HG03460 (cell line): ENCODE results near the gene KATNAL2.
"Not testable (repeated sequence)": the region's sequence is repeated elsewhere in the genome, so short reads cannot be mapped to it uniquely, and the experiment has no call there.

ENCODE experiments used
- ATAC-seq: cut with Tn5 transposase; IDR thresholded peaks from one replicate; pipeline ENCODE4 v1.9.1; 2021; ENCODE audit not compliant: unreplicated experiment

Gene KATNAL2

GRCh38 chr18:46920653-46921052 lies 3.3 kb downstream of the KATNAL2 start:
- ATAC-seq, result no peak

- no peak for ATAC-seq
These were observed 22.0 kb downstream of the KATNAL2 start for GRCh38 chr18:46939337-46939963.

- ATAC-seq, result no peak
These were observed 22.7 kb downstream of the KATNAL2 start for GRCh38 chr18:46939998-46940571.

DNA sequence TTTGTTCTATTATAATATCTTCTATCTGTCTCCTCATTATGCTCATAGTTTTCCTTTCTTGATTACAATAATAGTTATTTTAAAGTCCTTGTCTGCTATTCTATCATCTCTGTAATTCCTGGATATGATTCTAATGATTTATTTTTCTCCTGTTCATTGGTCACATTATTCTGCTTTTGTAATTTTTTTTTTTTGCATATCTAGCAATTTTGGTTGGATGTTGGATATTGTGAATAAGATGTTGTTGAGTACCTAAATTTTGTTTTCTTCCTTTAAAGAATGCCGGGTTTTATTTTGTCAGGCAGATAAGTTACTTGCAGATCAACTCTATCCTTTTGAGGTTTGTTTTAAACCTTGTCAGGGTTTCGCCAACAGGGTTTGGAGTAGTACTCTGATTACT lies 25.2 kb downstream of the KATNAL2 start:
- ATAC-seq, result no peak

DNA sequence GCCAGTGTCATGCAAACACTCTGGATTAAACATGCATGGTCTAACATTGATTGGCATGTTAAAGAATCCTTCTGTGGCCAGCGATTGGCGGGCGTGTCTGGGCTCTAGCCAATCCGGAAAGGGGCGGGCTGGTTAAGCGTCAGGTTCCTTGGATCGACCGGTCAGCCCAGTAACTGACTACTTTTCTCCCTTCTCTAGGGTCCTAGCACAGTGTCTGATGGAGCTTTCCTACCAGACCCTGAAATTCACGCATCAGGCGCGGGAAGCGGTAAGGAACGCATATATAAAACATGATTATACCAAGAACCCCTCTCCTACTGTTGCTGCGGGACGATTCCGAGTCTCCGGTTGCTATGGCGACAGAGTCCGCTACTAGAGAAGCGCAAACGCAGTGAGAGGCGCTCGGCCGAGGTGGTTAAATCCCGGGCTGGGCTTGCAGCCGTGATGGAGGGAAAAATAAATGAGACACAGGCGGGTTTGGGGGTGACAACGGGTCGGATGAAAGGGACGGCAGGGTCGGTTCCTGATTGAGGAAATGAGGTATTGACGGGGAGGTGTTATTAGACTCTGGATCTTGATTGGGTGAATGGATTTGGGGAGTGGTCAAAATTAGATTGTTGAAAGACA lies 29.4 kb downstream of the KATNAL2 start:
- peak; percentile 98 for ATAC-seq

DNA sequence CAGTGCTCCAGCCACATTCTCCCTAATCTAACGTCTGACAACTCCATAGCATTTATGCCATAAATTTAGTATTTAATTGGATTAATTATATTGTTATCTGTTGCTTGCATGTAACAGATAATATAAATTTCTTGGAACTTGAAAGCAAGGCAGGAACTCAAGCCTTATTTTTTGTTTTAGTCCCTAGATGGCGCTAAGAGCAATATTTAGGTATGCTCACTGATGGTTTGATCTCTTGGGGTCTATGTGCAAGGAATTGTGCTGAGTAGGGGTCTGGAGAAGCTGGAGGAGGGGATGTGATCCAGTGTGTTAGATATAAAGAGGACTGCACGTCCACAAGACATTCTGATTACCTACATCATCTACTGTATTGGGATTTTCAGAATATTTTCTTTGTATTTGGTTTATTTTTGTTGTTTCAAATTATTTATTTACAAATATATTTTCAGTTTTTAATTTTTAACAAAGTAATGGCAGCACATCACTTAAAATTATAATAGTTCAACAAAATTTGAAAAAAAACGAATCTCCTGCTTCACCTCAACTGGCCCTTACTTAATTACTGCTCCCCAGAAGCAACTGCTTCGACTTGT lies 32.8 kb downstream of the KATNAL2 start:
- ATAC-seq, result no peak

GRCh38 chr18:46953195-46953594 lies 35.8 kb downstream of the KATNAL2 start:
- ATAC-seq, result no peak

DNA sequence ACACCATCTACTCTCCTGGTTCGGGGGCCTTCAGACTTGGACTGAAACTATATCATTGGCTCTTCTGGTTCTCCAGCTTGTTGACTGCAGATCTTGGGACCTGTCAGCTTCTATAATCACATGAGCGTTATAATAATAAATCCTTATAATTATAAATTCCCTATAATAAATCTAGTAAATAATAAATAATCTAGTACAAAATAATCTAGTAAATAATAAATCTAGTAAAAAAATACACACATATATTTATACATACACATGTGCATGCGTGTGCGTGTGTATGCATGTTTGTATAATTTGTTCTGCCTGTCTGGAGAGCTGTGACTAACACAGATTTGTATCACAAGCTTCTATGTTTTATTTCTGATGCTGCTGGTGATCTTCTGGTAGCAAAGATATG lies 40.8 kb downstream of the KATNAL2 start:
- ATAC-seq, result no peak

DNA sequence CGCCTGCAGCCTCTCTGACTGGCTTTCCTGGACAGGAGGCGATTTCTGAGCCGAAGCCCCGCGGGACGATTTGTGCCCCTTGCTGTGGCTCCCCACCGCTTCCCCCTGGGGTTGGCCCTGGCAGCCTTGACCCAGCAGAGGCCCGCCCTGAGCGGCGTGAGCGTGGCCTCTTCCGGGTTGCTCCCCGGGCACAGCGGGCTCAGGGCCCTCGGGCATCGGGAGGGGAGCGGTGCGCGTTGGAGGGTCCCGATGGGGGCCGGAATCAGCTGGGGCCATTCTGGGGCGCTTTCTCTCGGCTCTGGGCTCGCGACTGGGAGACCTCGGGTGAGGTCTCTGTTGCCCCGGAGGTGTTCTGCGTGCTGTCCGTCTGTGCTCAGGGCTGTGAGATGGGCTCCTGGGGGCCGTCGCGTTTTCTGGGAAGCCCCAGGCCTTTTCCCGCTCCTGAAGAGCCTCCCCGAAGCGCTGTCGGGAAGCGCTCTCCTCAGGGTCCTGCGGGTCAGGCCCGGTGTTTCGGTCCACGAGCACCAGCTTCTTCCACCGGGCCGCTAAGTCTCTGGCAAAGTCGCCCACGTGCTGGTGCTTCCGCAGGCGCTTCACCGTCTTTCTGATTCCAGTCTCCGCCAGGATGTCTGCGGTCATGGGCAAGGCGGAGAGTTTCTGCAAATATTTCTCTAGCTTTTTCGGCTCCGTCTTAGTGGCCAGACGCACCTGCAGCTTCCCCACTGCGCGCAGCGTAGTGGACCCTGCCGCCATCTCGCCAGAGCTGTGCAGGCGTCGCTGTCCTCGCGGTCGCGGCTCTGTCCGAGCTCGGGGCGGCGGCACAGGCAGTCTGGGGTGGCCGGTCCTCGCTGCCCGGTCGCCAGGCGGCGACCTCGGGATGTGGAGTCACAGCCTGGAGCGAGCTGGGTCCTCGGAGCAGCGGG lies 46.5 kb downstream of the KATNAL2 start:
- not testable (repeated sequence) for ATAC-seq

DNA sequence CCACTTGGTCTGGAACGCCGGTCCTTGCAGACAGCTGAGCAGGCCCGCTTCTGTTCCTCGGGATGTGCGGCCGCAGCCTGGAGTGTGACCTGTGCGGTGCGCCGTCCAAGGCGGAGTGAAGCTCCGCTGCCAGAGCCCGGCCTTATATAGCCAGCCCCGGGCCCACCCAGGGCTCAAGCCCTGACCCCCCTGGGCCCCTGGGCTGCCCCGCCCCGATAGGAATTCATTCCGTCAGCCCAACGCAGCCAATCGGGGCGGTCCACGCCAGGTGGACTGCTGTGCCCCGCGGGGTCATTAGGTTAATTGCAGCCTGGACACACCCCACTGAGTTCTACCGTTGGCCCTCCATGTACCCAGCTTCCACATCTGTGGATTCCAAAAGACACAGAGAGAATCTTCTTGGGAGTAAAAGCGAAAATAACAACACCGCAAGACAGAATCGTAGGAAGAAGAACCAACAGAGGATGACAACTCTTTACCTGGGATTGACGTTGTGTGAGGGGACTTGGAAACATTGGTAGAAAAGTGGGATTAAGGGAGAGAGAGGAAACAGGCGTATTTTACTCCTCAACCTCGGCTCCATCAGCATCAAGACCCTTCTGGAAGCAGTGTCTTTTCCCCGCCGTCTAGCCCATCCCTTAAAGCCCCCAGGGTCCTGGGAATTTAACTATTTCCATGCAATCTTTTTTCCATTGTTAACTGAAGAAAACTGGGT lies 47.3 kb downstream of the KATNAL2 start:
- ATAC-seq, result not testable (repeated sequence)

- ATAC-seq, result not testable (repeated sequence)
These were observed 48.9 kb downstream of the KATNAL2 start for GRCh38 chr18:46966266-46966665.

DNA sequence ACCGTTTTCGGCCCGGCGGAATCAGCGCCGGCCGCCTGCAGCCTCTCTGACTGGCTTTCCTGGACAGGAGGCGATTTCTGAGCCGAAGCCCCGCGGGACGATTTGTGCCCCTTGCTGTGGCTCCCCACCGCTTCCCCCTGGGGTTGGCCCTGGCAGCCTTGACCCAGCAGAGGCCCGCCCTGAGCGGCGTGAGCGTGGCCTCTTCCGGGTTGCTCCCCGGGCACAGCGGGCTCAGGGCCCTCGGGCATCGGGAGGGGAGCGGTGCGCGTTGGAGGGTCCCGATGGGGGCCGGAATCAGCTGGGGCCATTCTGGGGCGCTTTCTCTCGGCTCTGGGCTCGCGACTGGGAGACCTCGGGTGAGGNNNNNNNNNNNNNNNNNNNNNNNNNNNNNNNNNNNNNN lies 52.1 kb downstream of the KATNAL2 start:
- not testable (repeated sequence) for ATAC-seq

GRCh38 chr18:47019870-47020269 lies 102.5 kb downstream of the KATNAL2 start:
- ATAC-seq, result not testable (repeated sequence)

GRCh38 chr18:47020757-47021156 lies 103.4 kb downstream of the KATNAL2 start:
- not testable (repeated sequence) for ATAC-seq

- not testable (repeated sequence) for ATAC-seq
These were observed 105.4 kb downstream of the KATNAL2 start for GRCh38 chr18:47022821-47023220.

DNA sequence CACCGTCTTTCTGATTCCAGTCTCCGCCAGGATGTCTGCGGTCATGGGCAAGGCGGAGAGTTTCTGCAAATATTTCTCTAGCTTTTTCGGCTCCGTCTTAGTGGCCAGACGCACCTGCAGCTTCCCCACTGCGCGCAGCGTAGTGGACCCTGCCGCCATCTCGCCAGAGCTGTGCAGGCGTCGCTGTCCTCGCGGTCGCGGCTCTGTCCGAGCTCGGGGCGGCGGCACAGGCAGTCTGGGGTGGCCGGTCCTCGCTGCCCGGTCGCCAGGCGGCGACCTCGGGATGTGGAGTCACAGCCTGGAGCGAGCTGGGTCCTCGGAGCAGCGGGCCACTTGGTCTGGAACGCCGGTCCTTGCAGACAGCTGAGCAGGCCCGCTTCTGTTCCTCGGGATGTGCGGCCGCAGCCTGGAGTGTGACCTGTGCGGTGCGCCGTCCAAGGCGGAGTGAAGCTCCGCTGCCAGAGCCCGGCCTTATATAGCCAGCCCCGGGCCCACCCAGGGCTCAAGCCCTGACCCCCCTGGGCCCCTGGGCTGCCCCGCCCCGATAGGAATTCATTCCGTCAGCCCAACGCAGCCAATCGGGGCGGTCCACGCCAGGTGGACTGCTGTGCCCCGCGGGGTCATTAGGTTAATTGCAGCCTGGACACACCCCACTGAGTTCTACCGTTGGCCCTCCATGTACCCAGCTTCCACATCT lies 106.5 kb downstream of the KATNAL2 start:
- not testable (repeated sequence) for ATAC-seq

GRCh38 chr18:47025557-47026174 lies 108.3 kb downstream of the KATNAL2 start:
- ATAC-seq, result not testable (repeated sequence)

GRCh38 chr18:47028738-47029137 lies 111.3 kb downstream of the KATNAL2 start:
- ATAC-seq, result not testable (repeated sequence)

- not testable (repeated sequence) for ATAC-seq
These were observed 112.4 kb downstream of the KATNAL2 start for GRCh38 chr18:47029684-47030353.
